Measurements from ENCODE around the gene XPR1.
A peak's percentile ranks its signal among the peaks of the same experiment; 100 is the strongest.

The XPR1 gene

GRCh38 chr1:180936110-180937011, 304.5 kb downstream of the XPR1 start:
- DNase-seq, result peak; percentile 15

GRCh38 chr1:180937012-180937372, 305.2 kb downstream of the XPR1 start:
- no peak for DNase-seq

- no peak for DNase-seq
Measured at GRCh38 chr1:180937624-180938225, 305.9 kb downstream of the XPR1 start.

GRCh38 chr1:180939073-180939710, 307.4 kb downstream of the XPR1 start:
- DNase-seq, result no peak

GRCh38 chr1:180939711-180940103, 307.9 kb downstream of the XPR1 start:
- no peak for DNase-seq

Measured in midbrain (tissue), 1 donor.